HTERT RPE-1 (cell line): ENCODE results near the gene GUCY1A2.
"Not testable (repeated sequence)": the region's sequence is repeated elsewhere in the genome, so short reads cannot be mapped to it uniquely, and the experiment has no call there.

Experiments used
- in situ Hi-C: fragments of 300-500 bp; cut with MboI; formaldehyde crosslinking; loops from 4 replicates; pipeline ENCODE4 v1.14.3; 2020; ENCODE audit warnings: low sequenced_read_pairs

GUCY1A2 gene

GRCh38 chr11:106848526-106848925 is 169.8 kb downstream of the GUCY1A2 start:
- in situ Hi-C loops, result no loop called here

- in situ Hi-C loops, result no loop called here
Observed at GRCh38 chr11:106842134-106842533, 176.1 kb downstream of the GUCY1A2 start.

GRCh38 chr11:106840947-106841346 is 177.3 kb downstream of the GUCY1A2 start:
- in situ Hi-C loops, result no loop called here

GRCh38 chr11:106840146-106840545 is 178.1 kb downstream of the GUCY1A2 start:
- in situ Hi-C loops, result no loop called here

GRCh38 chr11:106834567-106834966 is 183.7 kb downstream of the GUCY1A2 start:
- in situ Hi-C loops, result no loop called here

- in situ Hi-C loops, result no loop called here
Observed at GRCh38 chr11:106828976-106829375, 189.3 kb downstream of the GUCY1A2 start.

GRCh38 chr11:106828576-106828975 is 189.7 kb downstream of the GUCY1A2 start:
- in situ Hi-C loops, result no loop called here

GRCh38 chr11:106827687-106828086 is 190.6 kb downstream of the GUCY1A2 start:
- in situ Hi-C loops, result no loop called here

GRCh38 chr11:106826558-106826957 is 191.7 kb downstream of the GUCY1A2 start:
- in situ Hi-C loops, result not testable (repeated sequence)

- in situ Hi-C loops, result no loop called here
Observed at GRCh38 chr11:106821826-106822225, 196.4 kb downstream of the GUCY1A2 start.

GRCh38 chr11:106821291-106821690 is 197.0 kb downstream of the GUCY1A2 start:
- in situ Hi-C loops, result no loop called here

- in situ Hi-C loops, result no loop called here
Observed at GRCh38 chr11:106818443-106818842, 199.8 kb downstream of the GUCY1A2 start.

- in situ Hi-C loops, result no loop called here
Observed at GRCh38 chr11:106815209-106815608, 203.1 kb downstream of the GUCY1A2 start.

GRCh38 chr11:106813806-106814205 is 204.5 kb downstream of the GUCY1A2 start:
- in situ Hi-C loops, result no loop called here

- in situ Hi-C loops, result no loop called here
Observed at GRCh38 chr11:106794058-106794457, 224.2 kb downstream of the GUCY1A2 start.

GRCh38 chr11:106789406-106789805 is 228.9 kb downstream of the GUCY1A2 start:
- in situ Hi-C loops, result no loop called here

GRCh38 chr11:106787454-106787853 is 230.8 kb downstream of the GUCY1A2 start:
- in situ Hi-C loops, result no loop called here

- in situ Hi-C loops, result no loop called here
Observed at GRCh38 chr11:106785913-106786650, 232.2 kb downstream of the GUCY1A2 start.

GRCh38 chr11:106777302-106777701 is 241.0 kb downstream of the GUCY1A2 start:
- in situ Hi-C loops, result not testable (repeated sequence)

GRCh38 chr11:106770489-106771085 is 247.7 kb downstream of the GUCY1A2 start:
- in situ Hi-C loops, result no loop called here

- in situ Hi-C loops, result no loop called here
Observed at GRCh38 chr11:106765469-106766258, 252.6 kb downstream of the GUCY1A2 start.

GRCh38 chr11:106763501-106763900 is 254.8 kb downstream of the GUCY1A2 start:
- in situ Hi-C loops, result no loop called here
